ENCODE results near the gene MRGPRG.

DNA sequence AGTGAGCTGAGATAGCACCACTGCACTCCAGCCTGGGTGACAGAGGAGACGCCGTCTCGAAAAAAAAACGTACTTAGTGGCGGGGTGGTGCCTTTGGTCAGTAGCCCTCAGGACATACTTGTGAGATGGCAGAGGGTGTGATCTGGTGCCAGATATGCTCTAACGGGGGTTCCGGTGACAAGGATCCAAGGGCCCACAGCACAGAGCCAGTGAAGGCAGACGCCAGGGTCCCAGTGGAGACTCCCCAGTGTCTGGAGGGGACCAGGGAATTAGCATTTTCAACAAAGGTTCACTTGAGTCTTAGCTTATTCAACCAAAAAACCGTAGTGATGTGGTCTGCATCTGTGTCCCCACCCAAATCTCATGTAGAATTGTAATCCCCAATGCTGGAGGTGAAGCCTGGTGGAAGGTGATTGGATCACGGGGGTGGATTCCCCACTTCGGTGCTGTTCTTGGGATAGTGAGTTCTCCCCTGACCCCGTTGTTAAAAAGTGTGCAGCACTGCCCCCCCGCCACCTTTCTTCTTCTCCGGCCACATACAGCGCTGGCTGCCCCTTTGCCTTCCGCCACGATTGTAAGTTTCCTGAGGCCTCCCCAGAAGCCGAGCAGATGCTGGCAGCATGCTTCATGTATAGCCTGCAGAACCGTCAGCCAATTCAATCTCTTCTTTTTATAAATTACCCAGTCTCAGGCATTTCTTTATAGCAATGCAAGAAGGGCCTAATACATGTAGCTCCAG lies 26.9 kb downstream of the MRGPRG start:
- no peak for TF ChIP-seq POLR2A (IDR thresholded peaks at IDR 0.05)
- TF ChIP-seq, protein P1, sequence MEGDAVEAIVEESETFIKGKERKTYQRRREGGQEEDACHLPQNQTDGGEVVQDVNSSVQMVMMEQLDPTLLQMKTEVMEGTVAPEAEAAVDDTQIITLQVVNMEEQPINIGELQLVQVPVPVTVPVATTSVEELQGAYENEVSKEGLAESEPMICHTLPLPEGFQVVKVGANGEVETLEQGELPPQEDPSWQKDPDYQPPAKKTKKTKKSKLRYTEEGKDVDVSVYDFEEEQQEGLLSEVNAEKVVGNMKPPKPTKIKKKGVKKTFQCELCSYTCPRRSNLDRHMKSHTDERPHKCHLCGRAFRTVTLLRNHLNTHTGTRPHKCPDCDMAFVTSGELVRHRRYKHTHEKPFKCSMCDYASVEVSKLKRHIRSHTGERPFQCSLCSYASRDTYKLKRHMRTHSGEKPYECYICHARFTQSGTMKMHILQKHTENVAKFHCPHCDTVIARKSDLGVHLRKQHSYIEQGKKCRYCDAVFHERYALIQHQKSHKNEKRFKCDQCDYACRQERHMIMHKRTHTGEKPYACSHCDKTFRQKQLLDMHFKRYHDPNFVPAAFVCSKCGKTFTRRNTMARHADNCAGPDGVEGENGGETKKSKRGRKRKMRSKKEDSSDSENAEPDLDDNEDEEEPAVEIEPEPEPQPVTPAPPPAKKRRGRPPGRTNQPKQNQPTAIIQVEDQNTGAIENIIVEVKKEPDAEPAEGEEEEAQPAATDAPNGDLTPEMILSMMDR (IDR thresholded peaks at IDR 0.05): no peak

All from heart left ventricle (tissue), 13 donors.